ENCODE results near the gene LRP1B.

DNA sequence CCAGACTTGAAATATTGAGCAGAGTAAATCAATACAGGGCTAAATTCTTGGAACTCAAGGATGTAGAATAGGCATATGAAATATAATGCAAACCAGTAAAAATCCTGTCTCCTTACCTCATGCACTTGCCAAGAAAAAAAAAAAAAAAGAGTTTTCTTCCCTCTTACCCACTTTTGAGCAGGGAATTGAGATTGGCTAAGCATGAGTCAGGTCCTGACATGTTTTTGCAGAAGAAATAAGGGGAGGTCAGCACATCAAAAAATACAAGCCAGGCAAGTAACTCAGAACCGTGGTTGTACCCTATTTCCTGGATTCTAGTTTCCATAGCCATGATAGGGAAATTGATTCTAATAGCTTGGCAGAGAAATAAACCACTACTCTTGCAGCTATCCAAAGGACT is 1526.7 kb downstream of the LRP1B start:
- TF ChIP-seq CTCF (conservative IDR thresholded peaks at IDR 0.05; ENCODE audit: low read length) (no peak), EZH2phosphoT487 (IDR thresholded peaks at IDR 0.05; ENCODE audit: borderline replicate concordance) (no peak)
